CD8-positive, alpha-beta memory T cell (primary cell): Measurements from ENCODE around the gene BET1. TPM values are rescaled to one million over a fixed set of nuclear protein-coding genes. Genes with fewer than 3 reads are reported as not detected.

Experiments
- polyA plus RNA-seq: library from polyadenylated mRNA; unstranded; fragments of 300-500 nt; fragmentation: Illumina TruSeq; gene quantifications from one replicate; pipeline ENCODE4 v1.2.3, GENCODE V29; 2021
- total RNA-seq, 2 experiments: library from RNA; stranded (reverse); gene quantifications; one replicate each; pipeline ENCODE4 v1.2.3, GENCODE V29; 2021

BET1 gene
- total and polyA plus RNA-seq, 3 experiments from 2014 or later, result 17.8 to 22.6 (median 19.9) TPM

Other genes with a start within 250 kb of the BET1 start
- not detected for gene TFPI2, start 113.6 kb downstream of the BET1 start, total RNA-seq
- gene TFPI2, start 113.6 kb downstream of the BET1 start, polyA plus RNA-seq, result not detected
- gene GNGT1, start 97.8 kb downstream of the BET1 start, total RNA-seq, result not detected
- not detected for gene GNGT1, start 97.8 kb downstream of the BET1 start, polyA plus RNA-seq
- gene GNG11, start 82.6 kb downstream of the BET1 start, total RNA-seq, result not detected
- not detected for gene GNG11, start 82.6 kb downstream of the BET1 start, polyA plus RNA-seq